Panc1 (cell line): ENCODE data around the gene BATF3. TPM values are rescaled to one million over a fixed set of nuclear protein-coding genes. Genes with fewer than 3 reads are reported as not detected.

ENCODE experiments used
- ATAC-seq: fragments of 200-7000 bp; cut with Tn5 transposase; 2 replicates; pipeline ENCODE4 v1.9.1; 2020; ENCODE audit warnings: mild to moderate bottlenecking, moderate library complexity
- BruUV-seq: library from RNA; stranded (reverse); fragments of 400-500 nt; replicated peaks from 2 replicates; lab custom pipeline; 2021; lab: Mats Ljungman, UMichigan
- CTCF ChIA-PET: fragments of 300-600 bp; sonication (Branson Sonifier 250); formaldehyde crosslinking; loops from one replicate; lab custom pipeline; 2022; ENCODE audit warnings: antibody characterized with exemption; lab: Charles Lee
- POLR2A ChIA-PET: fragments of 300-600 bp; sonication (Branson Sonifier 250); formaldehyde crosslinking; loops from one replicate; lab custom pipeline; 2022; ENCODE audit warnings: antibody characterized with exemption; lab: Charles Lee
- DNase-seq: peaks from one replicate; pipeline ENCODE4 v3.0.0-alpha.2; 2010; ENCODE audit warnings: low read depth, low spot score
- H3K27ac ChIP-seq: 2 replicates; pipeline ENCODE4 v1.5.1; 2011; ENCODE audit warnings: mild to moderate bottlenecking, low read length, inconsistent platforms
- H3K27me3 ChIP-seq: fragments of 200-500 bp; sonication (Bioruptor generic); 2 replicates; pipeline ENCODE4 v1.6.0; 2014; ENCODE audit warnings: low read length, inconsistent platforms; ENCODE audit not compliant: control insufficient read depth, insufficient read depth
- H3K36me3 ChIP-seq: fragments of 200-500 bp; sonication (Bioruptor generic); 2 replicates; pipeline ENCODE4 v1.5.1; 2014; ENCODE audit warnings: inconsistent platforms, mild to moderate bottlenecking, low read length, moderate library complexity; ENCODE audit not compliant: control insufficient read depth, insufficient read depth
- H3K4me1 ChIP-seq: 2 replicates; pipeline ENCODE4 v1.5.1; 2011; ENCODE audit warnings: inconsistent platforms, mild to moderate bottlenecking, low read length, moderate library complexity; ENCODE audit not compliant: control insufficient read depth, insufficient read depth
- H3K4me3 ChIP-seq, 2 experiments: 2 replicates each; pipeline ENCODE4 v1.5.1; 2011 to 2012; ENCODE audit warnings: low read depth in 2 of 2, low read length in 2 of 2, mild to moderate bottlenecking in 2 of 2, inconsistent platforms in 1 of 2, moderate library complexity in 1 of 2
- H3K9me3 ChIP-seq: fragments of 200-500 bp; sonication (Bioruptor generic); 2 replicates; pipeline ENCODE4 v1.5.1; 2014; ENCODE audit warnings: low read depth, mild to moderate bottlenecking, inconsistent platforms, low read length, moderate library complexity; ENCODE audit not compliant: control insufficient read depth, insufficient read depth
- POLR2AphosphoS5 ChIP-seq: IDR thresholded peaks from 2 replicates; pipeline ENCODE4 v1.6.1; 2012; ENCODE audit warnings: mild to moderate bottlenecking, low read depth, low read length, moderate library complexity
- SIN3A ChIP-seq: IDR thresholded peaks from 2 replicates; pipeline ENCODE4 v1.6.1; 2012; ENCODE audit warnings: low read depth, mild to moderate bottlenecking, low read length, moderate library complexity, borderline replicate concordance; ENCODE audit not compliant: insufficient read depth
- TCF7L2 ChIP-seq: IDR thresholded peaks from 2 replicates; pipeline ENCODE4 v1.6.1; 2011; ENCODE audit warnings: mild to moderate bottlenecking, low read depth, low read length, inconsistent platforms
- in situ Hi-C: cut with HindIII; loops from 2 replicates; pipeline ENCODE4 v1.10.0; 2016; ENCODE audit warnings: low sequenced_read_pairs, low pct_unique_long_range_greater_than_20kb
- intact Hi-C: fragments of 100-400 bp; cut with micrococcal nuclease; formaldehyde crosslinking; loops from one replicate; pipeline ENCODE4 v1.10.0; 2022; ENCODE audit not compliant: unreplicated experiment
- total RNA-seq: library from RNA; stranded (reverse); gene quantifications from one replicate; pipeline ENCODE4 v1.2.1, GENCODE V29; 2021; ENCODE audit not compliant: unreplicated experiment
- TF ChIP-seq, protein P1 (sequence below): fragments of 450-650 bp; IDR thresholded peaks from 2 replicates; pipeline ENCODE4 v1.5.1; 2017; ENCODE audit warnings: mild to moderate bottlenecking
- TF ChIP-seq, protein P2 (sequence below), 2 experiments: IDR thresholded peaks; 2 replicates each; pipeline ENCODE4 v1.6.1; 2011 to 2012; ENCODE audit warnings: low read depth in 2 of 2, control low read depth in 1 of 2, low read length in 1 of 2, mild to moderate bottlenecking in 1 of 2, moderate library complexity in 1 of 2; ENCODE audit not compliant: insufficient read depth in 1 of 2

Gene BATF3
- total RNA-seq, 1 experiment from 2014 or later, result 2.4 TPM

DNA sequence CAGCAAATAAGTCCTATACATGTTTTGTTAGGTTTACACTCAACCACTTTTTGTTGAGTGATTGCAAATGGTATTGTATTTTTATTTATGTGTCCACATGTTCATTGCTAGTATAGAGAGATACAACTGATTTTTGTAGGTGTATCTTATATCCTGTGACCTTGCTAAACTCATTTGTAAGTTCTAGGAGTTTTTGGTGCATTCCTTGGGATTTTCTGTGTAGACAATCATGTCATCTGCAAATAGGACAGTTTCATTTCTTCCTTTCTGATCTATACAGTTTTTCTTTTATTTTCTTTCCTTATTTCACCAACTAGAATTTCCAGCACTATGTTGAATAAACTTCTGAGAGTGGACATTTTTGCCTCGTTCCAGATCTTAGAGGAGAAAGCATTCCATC is 16.5 kb upstream of the BATF3 start:
- ATAC-seq (no peak), DNase-seq (no peak)
- no peak overlapping the region for H3K4me3 ChIP-seq
- no peak overlapping the region for H3K27ac ChIP-seq
- ChIA-PET POLR2A (no interaction called here), CTCF (no interaction called here)
- H3K27me3 ChIP-seq, result peaks cover 3% of the 10 kb centered on the region
- no peaks in the 10 kb centered on the region; the same call in 1 of the 2 replicates for H3K4me1 ChIP-seq
- no peaks in the 10 kb centered on the region for H3K9me3 ChIP-seq
- in situ Hi-C loops (no loop called here), intact Hi-C loops (loop anchor here (10.0 kb wide), 1 partner anchor 51 kb away; no protein-coding TSS in a partner anchor)
- no peaks in the 10 kb centered on the region for H3K36me3 ChIP-seq
- BruUV-seq, result no TSS peak
- TF ChIP-seq, protein P1, sequence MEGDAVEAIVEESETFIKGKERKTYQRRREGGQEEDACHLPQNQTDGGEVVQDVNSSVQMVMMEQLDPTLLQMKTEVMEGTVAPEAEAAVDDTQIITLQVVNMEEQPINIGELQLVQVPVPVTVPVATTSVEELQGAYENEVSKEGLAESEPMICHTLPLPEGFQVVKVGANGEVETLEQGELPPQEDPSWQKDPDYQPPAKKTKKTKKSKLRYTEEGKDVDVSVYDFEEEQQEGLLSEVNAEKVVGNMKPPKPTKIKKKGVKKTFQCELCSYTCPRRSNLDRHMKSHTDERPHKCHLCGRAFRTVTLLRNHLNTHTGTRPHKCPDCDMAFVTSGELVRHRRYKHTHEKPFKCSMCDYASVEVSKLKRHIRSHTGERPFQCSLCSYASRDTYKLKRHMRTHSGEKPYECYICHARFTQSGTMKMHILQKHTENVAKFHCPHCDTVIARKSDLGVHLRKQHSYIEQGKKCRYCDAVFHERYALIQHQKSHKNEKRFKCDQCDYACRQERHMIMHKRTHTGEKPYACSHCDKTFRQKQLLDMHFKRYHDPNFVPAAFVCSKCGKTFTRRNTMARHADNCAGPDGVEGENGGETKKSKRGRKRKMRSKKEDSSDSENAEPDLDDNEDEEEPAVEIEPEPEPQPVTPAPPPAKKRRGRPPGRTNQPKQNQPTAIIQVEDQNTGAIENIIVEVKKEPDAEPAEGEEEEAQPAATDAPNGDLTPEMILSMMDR, result no peak
- no peak for TF ChIP-seq SIN3A
- TF ChIP-seq, protein P2, sequence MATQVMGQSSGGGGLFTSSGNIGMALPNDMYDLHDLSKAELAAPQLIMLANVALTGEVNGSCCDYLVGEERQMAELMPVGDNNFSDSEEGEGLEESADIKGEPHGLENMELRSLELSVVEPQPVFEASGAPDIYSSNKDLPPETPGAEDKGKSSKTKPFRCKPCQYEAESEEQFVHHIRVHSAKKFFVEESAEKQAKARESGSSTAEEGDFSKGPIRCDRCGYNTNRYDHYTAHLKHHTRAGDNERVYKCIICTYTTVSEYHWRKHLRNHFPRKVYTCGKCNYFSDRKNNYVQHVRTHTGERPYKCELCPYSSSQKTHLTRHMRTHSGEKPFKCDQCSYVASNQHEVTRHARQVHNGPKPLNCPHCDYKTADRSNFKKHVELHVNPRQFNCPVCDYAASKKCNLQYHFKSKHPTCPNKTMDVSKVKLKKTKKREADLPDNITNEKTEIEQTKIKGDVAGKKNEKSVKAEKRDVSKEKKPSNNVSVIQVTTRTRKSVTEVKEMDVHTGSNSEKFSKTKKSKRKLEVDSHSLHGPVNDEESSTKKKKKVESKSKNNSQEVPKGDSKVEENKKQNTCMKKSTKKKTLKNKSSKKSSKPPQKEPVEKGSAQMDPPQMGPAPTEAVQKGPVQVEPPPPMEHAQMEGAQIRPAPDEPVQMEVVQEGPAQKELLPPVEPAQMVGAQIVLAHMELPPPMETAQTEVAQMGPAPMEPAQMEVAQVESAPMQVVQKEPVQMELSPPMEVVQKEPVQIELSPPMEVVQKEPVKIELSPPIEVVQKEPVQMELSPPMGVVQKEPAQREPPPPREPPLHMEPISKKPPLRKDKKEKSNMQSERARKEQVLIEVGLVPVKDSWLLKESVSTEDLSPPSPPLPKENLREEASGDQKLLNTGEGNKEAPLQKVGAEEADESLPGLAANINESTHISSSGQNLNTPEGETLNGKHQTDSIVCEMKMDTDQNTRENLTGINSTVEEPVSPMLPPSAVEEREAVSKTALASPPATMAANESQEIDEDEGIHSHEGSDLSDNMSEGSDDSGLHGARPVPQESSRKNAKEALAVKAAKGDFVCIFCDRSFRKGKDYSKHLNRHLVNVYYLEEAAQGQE (IDR thresholded peaks at IDR 0.05; ENCODE audit: insufficient read depth in 1 of 2, low read depth in 2 of 2, low read length in 1 of 2), result no peak
- TF ChIP-seq TCF7L2, result no peak
- no peak for TF ChIP-seq POLR2AphosphoS5

DNA sequence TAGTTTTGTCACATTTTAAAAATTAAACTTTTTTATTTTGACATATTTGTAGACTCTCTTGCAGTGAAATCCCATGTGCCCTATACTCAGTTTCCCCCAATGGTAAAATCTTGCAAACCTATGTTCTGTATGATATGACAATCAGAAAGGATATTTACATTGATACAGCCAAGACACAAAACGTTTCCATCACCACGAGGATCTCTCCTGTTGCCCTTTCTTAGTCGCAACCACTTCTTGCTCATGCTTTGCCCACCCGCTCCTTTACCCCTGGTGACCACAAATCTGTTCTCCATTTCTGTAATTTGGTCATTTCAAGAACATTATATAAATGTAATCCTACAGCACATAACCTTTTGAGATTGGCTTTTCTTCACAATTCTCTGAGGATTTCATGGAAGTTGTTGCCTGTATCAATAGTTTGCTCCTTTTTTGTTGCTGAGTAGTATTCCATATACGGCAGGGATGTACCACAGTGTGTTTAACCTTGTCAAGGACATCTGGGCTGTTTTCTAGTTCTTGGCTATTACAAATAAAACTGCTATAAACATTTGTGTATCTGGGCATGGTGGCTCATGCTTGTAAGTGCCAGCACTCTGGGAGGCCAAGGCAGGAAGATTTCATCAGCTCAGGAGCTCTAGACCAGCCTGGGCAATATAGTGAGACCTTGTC is 14.0 kb upstream of the BATF3 start:
- no peak for DNase-seq
- POLR2A ChIA-PET, result no interaction called here
- BruUV-seq, result no TSS peak
- Histone ChIP-seq H3K27me3 (peaks cover 3% of the 10 kb centered on the region), H3K9me3 (no peaks in the 10 kb centered on the region), H3K4me1 (no peaks in the 10 kb centered on the region), H3K36me3 (no peaks in the 10 kb centered on the region), H3K4me3 (no peak overlapping the region), H3K27ac (no peak overlapping the region)
- intact Hi-C loops, result loop anchor here (10.0 kb wide), 1 partner anchor 49 kb away; no protein-coding TSS in a partner anchor
- TF ChIP-seq, protein P1, result no peak
- TF ChIP-seq TCF7L2 (no peak), SIN3A (no peak), POLR2AphosphoS5 (no peak)
- TF ChIP-seq, protein P2 (IDR thresholded peaks at IDR 0.05; ENCODE audit: insufficient read depth in 1 of 2, low read depth in 2 of 2, low read length in 1 of 2), result no peak
- in situ Hi-C loops, result no loop called here
- CTCF ChIA-PET, result no interaction called here
- ATAC-seq, result no peak
